Measurements from ENCODE around the gene CYP2B6.
"Not testable (repeated sequence)": the region's sequence is repeated elsewhere in the genome, so short reads cannot be mapped to it uniquely, and the experiment has no call there.

Gene CYP2B6

GRCh38 chr19:40990972-40991381, at the start of gene CYP2B6:
TSS of gene CYP2B6 (plus strand) at chr19:40991282. CDS start at chr19:40991306, 24 bp downstream.
- no peak for DNase-seq

- no peak for DNase-seq
These were observed 49.4 kb upstream of the CYP2B6 start for GRCh38 chr19:40941481-40942219.

GRCh38 chr19:40945645-40946044, 45.4 kb upstream of the CYP2B6 start:
- no peak for DNase-seq

- DNase-seq: no peak
These were observed 44.0 kb upstream of the CYP2B6 start for GRCh38 chr19:40947114-40947513.

GRCh38 chr19:40947573-40947972, 43.5 kb upstream of the CYP2B6 start:
- no peak for DNase-seq

- DNase-seq: no peak
These were observed 42.3 kb upstream of the CYP2B6 start for GRCh38 chr19:40948580-40949299.

GRCh38 chr19:40954573-40954972, 36.5 kb upstream of the CYP2B6 start:
- no peak for DNase-seq

GRCh38 chr19:40959338-40959737, 31.7 kb upstream of the CYP2B6 start:
- DNase-seq: no peak

GRCh38 chr19:40960062-40960685, 30.9 kb upstream of the CYP2B6 start:
- DNase-seq: no peak

GRCh38 chr19:40960780-40961179, 30.3 kb upstream of the CYP2B6 start:
- DNase-seq: no peak

GRCh38 chr19:40962460-40962961, 28.6 kb upstream of the CYP2B6 start:
- no peak for DNase-seq

GRCh38 chr19:40964361-40964760, 26.7 kb upstream of the CYP2B6 start:
- DNase-seq: not testable (repeated sequence)

- DNase-seq: not testable (repeated sequence)
These were observed 25.7 kb upstream of the CYP2B6 start for GRCh38 chr19:40965351-40965750.

- not testable (repeated sequence) for DNase-seq
These were observed 24.5 kb upstream of the CYP2B6 start for GRCh38 chr19:40966591-40966990.

- not testable (repeated sequence) for DNase-seq
These were observed 23.0 kb upstream of the CYP2B6 start for GRCh38 chr19:40968065-40968464.

GRCh38 chr19:40969721-40970120, 21.4 kb upstream of the CYP2B6 start:
- not testable (repeated sequence) for DNase-seq

- not testable (repeated sequence) for DNase-seq
These were observed 20.4 kb upstream of the CYP2B6 start for GRCh38 chr19:40970396-40971345.

GRCh38 chr19:40974633-40975037, 16.4 kb upstream of the CYP2B6 start:
- DNase-seq: peak; percentile 24

- DNase-seq: no peak
These were observed 14.9 kb upstream of the CYP2B6 start for GRCh38 chr19:40976134-40976533.

GRCh38 chr19:40976724-40977123, 14.4 kb upstream of the CYP2B6 start:
- DNase-seq: no peak

GRCh38 chr19:40979759-40980158, 11.3 kb upstream of the CYP2B6 start:
- DNase-seq: not testable (repeated sequence)

GRCh38 chr19:40980743-40981442, 10.2 kb upstream of the CYP2B6 start:
- not testable (repeated sequence) for DNase-seq
